ENCODE data around the gene PTPN14.

Gene PTPN14

GRCh38 chr1:214470132-214470531 lies 81.3 kb downstream of the PTPN14 start:
- no peak overlapping the region for H3K9ac ChIP-seq (ENCODE audit: low read length)
- TF ChIP-seq EZH2phosphoT487 (IDR thresholded peaks at IDR 0.05; ENCODE audit: low read length) (no peak), EZH2 (optimal IDR thresholded peaks at IDR 0.05; ENCODE audit: low read depth, low read length) (no peak), CTCF (IDR thresholded peaks at IDR 0.05; ENCODE audit: low read length) (no peak)
- H3K27ac ChIP-seq (ENCODE audit: low read length): no peak overlapping the region
- no peak for DNase-seq
- H3K4me2 ChIP-seq (ENCODE audit: low read depth, low read length): no peak overlapping the region
- H3K27me3 ChIP-seq (replicated peaks; ENCODE audit: insufficient read depth, low read length): no peaks in the 10 kb centered on the region
- H3K79me2 ChIP-seq (ENCODE audit: low read length): no peaks in the 10 kb centered on the region
- no peaks in the 10 kb centered on the region for H4K20me1 ChIP-seq (ENCODE audit: insufficient read depth, low read length)
- no peak overlapping the region for H3K4me3 ChIP-seq (ENCODE audit: low read length)
- H3F3A ChIP-seq (ENCODE audit: insufficient read depth, low read length): no peaks in the 10 kb centered on the region
- no peaks in the 10 kb centered on the region for H3K36me3 ChIP-seq (replicated peaks; ENCODE audit: insufficient read depth, low read length)
- no peaks in the 10 kb centered on the region for H3K4me1 ChIP-seq (ENCODE audit: low read length)
- no peaks in the 10 kb centered on the region for H3K9me3 ChIP-seq (replicated peaks; ENCODE audit: insufficient read depth, low read length)
- H2AFZ ChIP-seq (ENCODE audit: low read length): no peak overlapping the region
- no peaks in the 10 kb centered on the region for H3K9me2 ChIP-seq (replicated peaks; ENCODE audit: insufficient read depth, low read length)

- Histone ChIP-seq H3K9me3 (replicated peaks; ENCODE audit: insufficient read depth, low read length) (no peaks in the 10 kb centered on the region), H3K9ac (ENCODE audit: low read length) (no peak overlapping the region), H3K4me1 (ENCODE audit: low read length) (no peaks in the 10 kb centered on the region), H3K4me3 (ENCODE audit: low read length) (no peak overlapping the region), H3K4me2 (ENCODE audit: low read depth, low read length) (no peak overlapping the region), H3K27me3 (replicated peaks; ENCODE audit: insufficient read depth, low read length) (no peaks in the 10 kb centered on the region), H4K20me1 (ENCODE audit: insufficient read depth, low read length) (no peaks in the 10 kb centered on the region), H3K36me3 (replicated peaks; ENCODE audit: insufficient read depth, low read length) (no peaks in the 10 kb centered on the region), H3K27ac (ENCODE audit: low read length) (no peak overlapping the region), H3K79me2 (ENCODE audit: low read length) (no peaks in the 10 kb centered on the region), H2AFZ (ENCODE audit: low read length) (no peak overlapping the region), H3K9me2 (replicated peaks; ENCODE audit: insufficient read depth, low read length) (no peaks in the 10 kb centered on the region), H3F3A (ENCODE audit: insufficient read depth, low read length) (no peaks in the 10 kb centered on the region)
- no peak for TF ChIP-seq EZH2phosphoT487 (IDR thresholded peaks at IDR 0.05; ENCODE audit: low read length)
- TF ChIP-seq CTCF (IDR thresholded peaks at IDR 0.05; ENCODE audit: low read length): no peak
- no peak for TF ChIP-seq EZH2 (optimal IDR thresholded peaks at IDR 0.05; ENCODE audit: low read depth, low read length)
- no peak for DNase-seq
Measured at GRCh38 chr1:214469290-214469689, 82.1 kb downstream of the PTPN14 start.

GRCh38 chr1:214467078-214467585 lies 84.3 kb downstream of the PTPN14 start:
- no peaks in the 10 kb centered on the region for H3K9me3 ChIP-seq (replicated peaks; ENCODE audit: insufficient read depth, low read length)
- H4K20me1 ChIP-seq (ENCODE audit: insufficient read depth, low read length): no peaks in the 10 kb centered on the region
- H3K9me2 ChIP-seq (replicated peaks; ENCODE audit: insufficient read depth, low read length): no peaks in the 10 kb centered on the region
- no peak for DNase-seq
- no peak for TF ChIP-seq EZH2 (optimal IDR thresholded peaks at IDR 0.05; ENCODE audit: low read depth, low read length)
- TF ChIP-seq EZH2phosphoT487 (IDR thresholded peaks at IDR 0.05; ENCODE audit: low read length): no peak
- no peak for TF ChIP-seq CTCF (IDR thresholded peaks at IDR 0.05; ENCODE audit: low read length)
- H3K4me2 ChIP-seq (ENCODE audit: low read depth, low read length): no peak overlapping the region
- no peak overlapping the region for H2AFZ ChIP-seq (ENCODE audit: low read length)
- H3K36me3 ChIP-seq (replicated peaks; ENCODE audit: insufficient read depth, low read length): no peaks in the 10 kb centered on the region
- no peaks in the 10 kb centered on the region for H3F3A ChIP-seq (ENCODE audit: insufficient read depth, low read length)
- H3K4me3 ChIP-seq (ENCODE audit: low read length): no peak overlapping the region
- no peaks in the 10 kb centered on the region for H3K79me2 ChIP-seq (ENCODE audit: low read length)
- no peak overlapping the region for H3K27ac ChIP-seq (ENCODE audit: low read length)
- no peaks in the 10 kb centered on the region for H3K4me1 ChIP-seq (ENCODE audit: low read length)
- H3K9ac ChIP-seq (ENCODE audit: low read length): no peak overlapping the region
- H3K27me3 ChIP-seq (replicated peaks; ENCODE audit: insufficient read depth, low read length): no peaks in the 10 kb centered on the region
